Dendritic cell treated with granulocyte-macrophage colony-stimulating factor and Interleukin-4, amounts not matched to agents 40 ng/mL and 50 ng/mL, for 4 days (primary cell): ENCODE measurements around the gene HPD.
A peak's percentile ranks its signal among the peaks of the same experiment; 100 is the strongest.

ENCODE experiments used
- H3K27ac Mint-ChIP-seq: one replicate; pipeline ENCODE4 v1.8.0; 2022; ENCODE audit warnings: mild to moderate bottlenecking, mixed read lengths
- H3K27me3 Mint-ChIP-seq: one replicate; pipeline ENCODE4 v1.8.0; 2022; ENCODE audit warnings: mild to moderate bottlenecking, mixed read lengths
- H3K36me3 Mint-ChIP-seq: one replicate; pipeline ENCODE4 v1.8.0; 2022; ENCODE audit warnings: low read depth, mixed read lengths
- H3K4me1 Mint-ChIP-seq: one replicate; pipeline ENCODE4 v1.8.0; 2022; ENCODE audit warnings: low read depth, mixed read lengths
- H3K4me3 Mint-ChIP-seq: one replicate; pipeline ENCODE4 v1.8.0; 2022; ENCODE audit warnings: mild to moderate bottlenecking, moderate library complexity, mixed read lengths
- H3K9me3 Mint-ChIP-seq: one replicate; pipeline ENCODE4 v1.8.0; 2022; ENCODE audit warnings: mixed read lengths
- intact Hi-C: fragments of 100-400 bp; cut with micrococcal nuclease; formaldehyde crosslinking; loops from one replicate; pipeline ENCODE4 v1.15.0; 2022

The HPD gene

DNA sequence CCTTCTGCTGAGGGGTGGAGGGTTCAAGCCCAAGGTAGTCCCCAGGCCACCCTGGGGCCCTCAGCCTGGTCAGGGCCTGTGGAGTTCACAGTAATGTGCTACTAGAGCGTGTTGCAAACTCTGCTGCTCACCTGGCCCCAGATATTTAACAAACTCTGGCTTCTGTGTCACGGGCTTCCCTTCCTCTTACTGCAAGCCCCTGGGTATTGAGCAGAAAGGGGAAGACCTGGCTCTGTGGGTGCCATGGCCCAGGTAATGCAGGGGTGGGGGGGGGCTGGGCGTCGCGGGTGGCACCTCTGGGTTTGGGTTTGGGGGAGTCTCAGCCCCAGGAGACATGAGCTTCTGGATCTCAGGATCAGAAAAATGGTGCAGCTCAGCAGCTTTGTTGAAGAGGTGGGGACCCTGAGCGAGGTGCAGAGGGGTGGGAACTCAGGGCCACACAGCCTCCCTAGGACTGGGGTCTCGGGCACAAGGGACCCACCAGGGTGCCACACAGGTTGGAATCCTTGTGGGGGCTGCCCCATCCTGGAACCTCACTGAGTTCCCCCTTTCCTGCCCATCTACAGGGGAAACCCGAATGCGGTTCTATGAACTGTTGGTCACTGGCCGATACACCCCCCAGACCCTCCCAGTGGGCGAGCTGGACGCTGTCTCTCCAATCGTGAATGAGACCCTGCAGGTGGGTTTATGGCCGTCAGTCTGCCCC lies 50.9 kb downstream of the HPD start:
- intact Hi-C loops, result no loop called here
- no peak overlapping the region for H3K4me3 Mint-ChIP-seq
- peak overlapping the region; percentile 51 for H3K27ac Mint-ChIP-seq
- H3K27me3 Mint-ChIP-seq, result no peaks in the 10 kb centered on the region
- H3K4me1 Mint-ChIP-seq, result peaks cover 69% of the 10 kb centered on the region
- H3K9me3 Mint-ChIP-seq, result no peaks in the 10 kb centered on the region
- peaks cover 97% of the 10 kb centered on the region for H3K36me3 Mint-ChIP-seq

DNA sequence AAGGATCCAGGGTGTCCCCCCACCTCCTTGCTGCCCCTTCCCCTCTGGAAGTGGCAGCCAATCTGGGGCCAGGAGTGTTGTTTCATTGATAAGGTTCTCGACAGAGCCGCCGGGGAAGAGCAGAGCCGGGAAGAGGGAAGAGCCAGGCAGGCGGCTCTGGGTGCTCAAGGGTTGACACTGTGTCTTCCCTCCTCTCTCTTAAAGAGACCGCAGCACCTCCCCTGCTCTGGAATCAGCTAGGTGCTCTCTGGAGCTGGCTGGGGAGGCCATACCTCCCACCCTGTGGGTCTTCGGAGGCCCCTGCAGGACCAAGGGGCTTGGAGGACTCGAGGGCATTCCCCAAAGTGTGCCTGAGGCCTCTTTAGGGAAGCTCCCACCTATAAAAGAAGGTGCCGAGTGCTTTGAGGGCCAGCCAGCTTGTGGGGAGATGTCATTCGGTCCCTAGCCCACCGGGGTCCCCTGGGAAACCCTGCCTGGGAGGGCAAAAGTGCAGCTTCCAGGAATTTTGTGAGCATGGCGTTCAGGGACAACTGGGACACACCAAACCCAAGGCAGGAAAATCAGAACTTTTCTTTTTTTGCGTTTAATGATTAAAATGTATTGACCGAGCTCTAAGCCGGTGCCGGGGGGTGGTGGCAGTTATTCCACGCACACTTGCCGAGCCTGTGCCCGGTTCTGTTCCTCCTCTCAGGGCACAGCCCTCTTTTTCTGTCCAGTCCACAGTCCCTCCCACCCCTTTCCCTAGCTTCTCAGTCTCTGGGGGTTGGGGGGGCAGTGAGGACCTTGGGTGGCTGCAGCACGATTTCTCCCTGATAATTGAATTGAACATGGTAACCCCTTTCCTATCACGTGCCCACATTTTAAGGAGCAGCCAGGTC lies 51.9 kb downstream of the HPD start:
- intact Hi-C loops, result no loop called here
- H3K4me1 Mint-ChIP-seq, result peaks cover 61% of the 10 kb centered on the region

DNA sequence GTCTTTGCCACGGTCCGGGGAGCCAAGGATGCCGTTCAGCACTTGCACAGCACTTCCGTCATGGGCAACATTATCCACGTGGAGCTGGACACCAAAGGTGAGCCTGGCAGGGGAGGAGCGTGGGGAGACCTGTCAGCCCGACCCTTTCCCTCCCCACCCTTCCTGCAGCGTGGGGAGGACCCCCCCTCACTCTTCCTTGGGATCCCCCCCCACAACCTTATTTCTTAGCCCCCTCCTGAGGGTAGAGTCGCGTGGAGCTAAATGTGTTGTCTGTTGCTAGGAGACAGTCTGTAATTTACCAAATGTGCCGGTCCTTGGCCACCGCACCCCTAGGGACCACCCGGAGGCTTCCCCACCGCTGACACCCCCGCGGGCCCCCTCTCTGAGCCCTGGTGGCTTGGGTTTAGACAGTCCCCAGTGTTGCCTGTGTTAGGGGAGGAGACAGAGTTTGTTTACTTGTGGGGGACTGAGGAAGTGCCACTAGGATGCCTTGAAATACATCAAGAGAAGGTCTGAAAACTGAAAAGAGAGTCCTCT lies 52.6 kb downstream of the HPD start:
- peak overlapping the region; percentile 100 for H3K27ac Mint-ChIP-seq
- no peaks in the 10 kb centered on the region for H3K9me3 Mint-ChIP-seq
- H3K4me1 Mint-ChIP-seq, result peaks cover 54% of the 10 kb centered on the region
- H3K4me3 Mint-ChIP-seq, result peak overlapping the region; percentile 99
- intact Hi-C loops, result no loop called here
- no peaks in the 10 kb centered on the region for H3K27me3 Mint-ChIP-seq
- H3K36me3 Mint-ChIP-seq, result peaks cover 97% of the 10 kb centered on the region

More for the DNA sequence above, 51.9 kb downstream of the HPD start:
- H3K36me3 Mint-ChIP-seq, result peaks cover 97% of the 10 kb centered on the region
- no peaks in the 10 kb centered on the region for H3K9me3 Mint-ChIP-seq
- H3K27me3 Mint-ChIP-seq, result no peaks in the 10 kb centered on the region
- H3K27ac Mint-ChIP-seq, result peak overlapping the region; percentile 100
- H3K4me3 Mint-ChIP-seq, result peak overlapping the region; percentile 99

DNA sequence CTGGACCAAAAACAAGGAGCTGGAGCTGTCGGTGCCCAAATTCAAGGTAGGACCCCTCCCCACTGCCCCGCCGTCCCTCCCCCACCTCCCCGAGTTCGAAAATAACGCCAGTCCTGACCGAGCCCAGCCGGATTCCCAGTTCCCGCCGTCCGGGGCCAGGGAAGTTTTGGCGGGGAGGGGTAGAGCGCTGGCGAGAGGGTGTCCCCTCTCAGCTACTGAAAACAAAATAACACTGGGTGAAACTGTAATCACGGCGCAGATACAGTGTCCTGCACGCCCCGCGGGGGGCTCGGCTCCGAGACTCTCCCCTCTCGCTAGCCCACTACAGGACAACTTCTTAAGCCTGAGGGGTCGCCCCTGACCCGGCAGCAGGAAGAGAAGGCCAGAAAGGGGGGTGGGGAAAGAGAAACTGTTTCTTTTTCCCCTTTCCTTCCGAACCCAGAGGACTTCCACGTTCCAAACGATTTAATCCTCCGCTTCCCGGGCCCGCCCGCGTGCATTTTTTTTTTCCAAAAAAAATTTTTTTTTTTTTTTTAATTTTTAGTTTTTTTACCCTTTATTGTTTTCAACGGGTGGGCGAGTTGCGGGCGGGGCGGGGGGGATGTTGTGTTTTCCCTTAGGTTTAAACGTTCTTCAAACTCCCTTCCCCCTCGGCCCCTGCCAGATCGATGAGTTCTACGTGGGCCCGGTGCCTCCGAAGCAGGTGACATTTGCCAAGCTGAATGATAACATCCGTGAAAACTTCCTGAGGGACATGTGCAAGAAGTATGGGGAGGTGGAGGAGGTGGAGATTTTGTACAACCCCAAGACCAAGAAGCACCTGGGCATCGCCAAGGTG lies 53.3 kb downstream of the HPD start:
- Mint-ChIP-seq H3K9me3 (no peaks in the 10 kb centered on the region), H3K4me1 (peaks cover 47% of the 10 kb centered on the region), H3K4me3 (peak overlapping the region; percentile 99), H3K27ac (peak overlapping the region; percentile 100), H3K36me3 (peaks cover 95% of the 10 kb centered on the region), H3K27me3 (no peaks in the 10 kb centered on the region)
- intact Hi-C loops, result no loop called here

DNA sequence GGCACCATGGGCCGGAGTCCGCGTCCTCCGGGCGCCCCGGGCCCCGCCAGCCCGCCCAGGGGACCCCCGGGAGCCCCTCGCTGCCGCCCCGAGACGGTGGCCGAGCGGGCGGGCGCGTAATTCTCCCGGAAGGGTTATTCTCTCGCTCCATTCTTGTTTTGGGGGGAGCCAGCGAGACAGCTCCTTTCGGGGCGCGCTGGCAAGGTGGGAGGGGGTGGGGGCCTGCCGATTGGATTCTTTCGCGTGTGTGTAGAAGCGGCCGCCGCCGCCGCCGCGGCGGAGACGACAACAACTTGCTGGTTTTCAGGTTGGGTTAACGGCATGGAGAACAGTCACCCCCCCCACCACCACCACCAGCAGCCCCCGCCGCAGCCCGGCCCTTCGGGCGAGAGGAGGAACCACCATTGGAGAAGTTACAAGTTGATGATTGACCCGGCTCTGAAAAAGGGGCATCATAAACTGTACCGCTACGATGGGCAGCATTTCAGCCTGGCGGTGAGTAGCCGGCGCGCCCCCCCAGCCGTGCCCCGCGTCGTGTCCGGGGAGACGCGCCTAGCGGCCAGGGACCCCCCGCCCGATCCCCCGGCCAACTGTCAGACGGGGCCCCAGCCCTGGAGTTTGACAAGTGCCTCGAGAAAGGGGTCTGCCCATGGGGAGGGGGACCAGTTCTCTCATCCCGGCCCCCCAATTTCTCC lies 54.1 kb downstream of the HPD start:
- Mint-ChIP-seq H3K4me3 (peak overlapping the region; percentile 99), H3K27ac (peak overlapping the region; percentile 100), H3K4me1 (peaks cover 39% of the 10 kb centered on the region), H3K36me3 (peaks cover 92% of the 10 kb centered on the region), H3K27me3 (no peaks in the 10 kb centered on the region), H3K9me3 (no peaks in the 10 kb centered on the region)
- intact Hi-C loops, result no loop called here

DNA sequence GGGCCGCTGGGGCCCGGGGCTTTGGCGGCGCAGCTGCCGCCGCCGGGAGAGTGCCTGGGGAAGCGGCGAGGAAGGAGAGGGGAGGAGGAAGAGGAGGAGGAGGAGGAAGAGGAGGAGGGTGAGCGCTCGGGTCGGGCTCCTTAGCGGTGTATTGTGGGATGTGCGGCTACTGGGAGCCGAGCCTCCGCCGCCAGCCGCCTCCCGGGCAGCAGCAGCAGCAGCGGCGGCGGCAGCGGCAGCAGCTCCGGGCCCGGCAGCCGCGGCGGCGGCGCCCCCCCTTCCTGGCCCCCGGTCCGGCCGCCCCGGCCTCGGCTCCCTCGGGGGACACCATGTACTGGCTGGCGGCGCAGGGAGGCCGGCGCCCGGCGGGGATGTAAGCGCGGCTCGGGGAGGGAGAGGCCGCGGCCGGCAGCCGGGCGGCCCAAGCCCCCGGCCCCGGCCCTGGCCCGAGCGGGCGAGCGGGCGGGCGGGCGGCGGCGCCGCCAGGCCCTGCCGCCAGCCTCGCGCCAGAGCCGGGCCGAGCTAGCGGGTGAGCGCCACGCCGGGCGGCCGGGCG lies 54.7 kb downstream of the HPD start, which contains the start of gene SETD1B:
TSS of gene SETD1B (plus strand) at position 149 of the 556 bp plus-strand sequence. CDS start 729 bp downstream, outside the sequence.
- Mint-ChIP-seq H3K9me3 (no peaks in the 10 kb centered on the region), H3K27me3 (no peaks in the 10 kb centered on the region), H3K36me3 (peaks cover 91% of the 10 kb centered on the region), H3K4me1 (peaks cover 39% of the 10 kb centered on the region), H3K27ac (peak within 1 kb of the TSS; percentile 100), H3K4me3 (peak within 1 kb of the TSS; percentile 100)
- intact Hi-C loops, result no loop called here

DNA sequence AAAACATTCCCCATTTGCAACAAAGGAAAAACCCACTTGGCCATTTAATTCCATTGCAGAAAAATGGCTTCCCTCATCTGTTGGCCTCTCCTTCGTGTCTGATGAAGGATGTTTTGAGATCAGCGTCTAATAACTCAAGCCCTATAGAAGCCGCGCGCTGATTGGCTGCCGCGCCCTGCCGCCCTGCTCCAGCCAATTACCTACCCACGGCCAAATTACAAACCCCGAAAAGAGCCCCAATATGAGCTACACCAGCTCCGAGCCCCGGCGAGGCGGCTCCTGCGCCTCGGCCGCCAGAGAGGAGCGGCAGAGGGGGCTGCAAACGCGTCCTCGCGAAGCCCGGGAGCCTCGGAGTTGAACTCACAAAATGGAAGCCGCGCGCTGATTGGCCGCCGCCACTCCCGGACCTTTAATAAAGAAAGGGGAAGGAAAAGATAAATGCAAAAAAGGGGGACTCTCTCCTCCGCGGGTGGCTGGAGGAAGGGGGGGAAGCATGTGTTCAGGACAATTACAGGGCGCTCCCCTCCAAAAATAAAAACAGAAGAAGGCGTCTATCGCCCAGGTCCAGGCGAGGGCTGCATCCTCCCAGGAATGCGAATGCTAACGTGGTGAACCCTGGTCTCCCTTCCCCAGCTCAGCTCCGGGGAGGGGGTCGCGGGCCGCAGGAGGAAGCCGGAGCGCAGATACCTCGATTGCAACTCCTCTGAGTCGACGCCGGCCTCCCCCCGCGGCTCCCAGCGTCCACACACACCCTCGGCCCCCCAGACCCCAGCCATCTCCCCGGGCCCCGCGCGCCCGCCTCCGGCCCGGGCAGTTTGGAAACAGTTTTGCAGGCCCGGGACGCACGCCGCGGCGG lies 55.6 kb downstream of the HPD start:
- H3K9me3 Mint-ChIP-seq, result no peaks in the 10 kb centered on the region
- peak overlapping the region; percentile 100 for H3K27ac Mint-ChIP-seq
- H3K27me3 Mint-ChIP-seq, result no peaks in the 10 kb centered on the region
- H3K36me3 Mint-ChIP-seq, result peaks cover 91% of the 10 kb centered on the region
- H3K4me3 Mint-ChIP-seq, result peak overlapping the region; percentile 100
- peaks cover 39% of the 10 kb centered on the region for H3K4me1 Mint-ChIP-seq
- intact Hi-C loops, result no loop called here

DNA sequence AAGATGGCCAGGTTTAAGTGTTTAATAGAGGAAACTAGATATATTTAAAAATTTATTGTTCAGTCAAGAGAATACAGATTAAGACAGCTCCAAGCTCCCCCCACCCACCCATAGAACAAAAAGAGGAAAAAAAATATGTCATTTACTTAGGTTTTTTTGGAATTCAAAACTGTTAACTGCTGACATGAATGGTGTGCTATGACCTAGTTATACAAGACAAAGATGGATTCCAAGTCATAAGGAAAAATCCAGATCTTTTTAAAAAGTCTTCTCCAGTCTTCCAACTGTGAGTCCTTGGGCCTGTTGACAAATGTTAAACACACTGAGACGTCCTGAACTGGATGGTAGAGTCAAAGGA lies 56.2 kb downstream of the HPD start:
- H3K4me1 Mint-ChIP-seq, result peaks cover 39% of the 10 kb centered on the region
- peak overlapping the region; percentile 100 for H3K4me3 Mint-ChIP-seq
- intact Hi-C loops, result no loop called here
- peak overlapping the region; percentile 100 for H3K27ac Mint-ChIP-seq
- H3K27me3 Mint-ChIP-seq, result no peaks in the 10 kb centered on the region
- H3K36me3 Mint-ChIP-seq, result peaks cover 91% of the 10 kb centered on the region
- no peaks in the 10 kb centered on the region for H3K9me3 Mint-ChIP-seq

DNA sequence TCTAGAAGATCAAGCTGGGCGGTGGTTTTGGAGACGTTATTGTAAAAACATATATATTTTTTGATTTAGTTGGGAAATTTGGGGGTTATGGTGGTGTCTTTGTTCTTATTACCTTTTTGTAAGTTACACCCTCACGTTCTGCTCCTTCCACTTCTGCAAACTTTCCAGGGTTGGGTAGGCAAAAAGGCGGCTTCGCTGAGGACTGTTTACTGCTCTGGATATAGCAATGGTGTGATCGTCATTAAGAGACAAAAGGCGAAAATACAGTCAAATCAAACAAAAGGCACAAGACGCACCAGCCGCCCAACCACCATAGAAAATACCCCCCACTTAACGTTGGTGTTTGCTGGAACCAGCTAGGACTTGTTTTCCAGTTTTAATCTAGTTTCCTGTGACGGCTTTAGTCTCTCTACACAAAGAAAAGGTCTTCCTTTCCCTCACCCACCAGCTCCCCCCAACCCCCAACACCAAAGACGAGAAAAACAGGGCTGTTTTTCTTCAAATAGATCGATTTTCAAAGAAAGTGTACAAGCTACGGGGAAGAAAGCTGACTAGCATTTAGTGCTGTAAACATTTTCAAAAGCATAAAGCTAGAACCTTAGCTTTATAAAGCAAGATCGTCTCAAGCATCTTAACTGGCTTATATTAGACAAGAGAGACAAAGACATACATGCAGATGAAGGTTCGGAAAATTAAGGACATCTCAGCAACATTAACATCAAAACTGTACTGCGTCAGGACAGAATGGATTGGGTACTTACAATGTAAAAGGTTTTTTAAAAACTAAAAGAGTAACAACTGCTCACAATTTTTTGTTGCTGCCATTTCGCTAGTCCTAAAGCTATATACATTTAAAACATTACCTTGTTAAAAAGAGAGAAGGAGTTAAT lies 56.8 kb downstream of the HPD start:
- Mint-ChIP-seq H3K27me3 (no peaks in the 10 kb centered on the region), H3K36me3 (peaks cover 91% of the 10 kb centered on the region), H3K4me1 (peaks cover 39% of the 10 kb centered on the region), H3K4me3 (peak overlapping the region; percentile 100), H3K27ac (peak overlapping the region; percentile 100), H3K9me3 (no peaks in the 10 kb centered on the region)
- intact Hi-C loops, result no loop called here

DNA sequence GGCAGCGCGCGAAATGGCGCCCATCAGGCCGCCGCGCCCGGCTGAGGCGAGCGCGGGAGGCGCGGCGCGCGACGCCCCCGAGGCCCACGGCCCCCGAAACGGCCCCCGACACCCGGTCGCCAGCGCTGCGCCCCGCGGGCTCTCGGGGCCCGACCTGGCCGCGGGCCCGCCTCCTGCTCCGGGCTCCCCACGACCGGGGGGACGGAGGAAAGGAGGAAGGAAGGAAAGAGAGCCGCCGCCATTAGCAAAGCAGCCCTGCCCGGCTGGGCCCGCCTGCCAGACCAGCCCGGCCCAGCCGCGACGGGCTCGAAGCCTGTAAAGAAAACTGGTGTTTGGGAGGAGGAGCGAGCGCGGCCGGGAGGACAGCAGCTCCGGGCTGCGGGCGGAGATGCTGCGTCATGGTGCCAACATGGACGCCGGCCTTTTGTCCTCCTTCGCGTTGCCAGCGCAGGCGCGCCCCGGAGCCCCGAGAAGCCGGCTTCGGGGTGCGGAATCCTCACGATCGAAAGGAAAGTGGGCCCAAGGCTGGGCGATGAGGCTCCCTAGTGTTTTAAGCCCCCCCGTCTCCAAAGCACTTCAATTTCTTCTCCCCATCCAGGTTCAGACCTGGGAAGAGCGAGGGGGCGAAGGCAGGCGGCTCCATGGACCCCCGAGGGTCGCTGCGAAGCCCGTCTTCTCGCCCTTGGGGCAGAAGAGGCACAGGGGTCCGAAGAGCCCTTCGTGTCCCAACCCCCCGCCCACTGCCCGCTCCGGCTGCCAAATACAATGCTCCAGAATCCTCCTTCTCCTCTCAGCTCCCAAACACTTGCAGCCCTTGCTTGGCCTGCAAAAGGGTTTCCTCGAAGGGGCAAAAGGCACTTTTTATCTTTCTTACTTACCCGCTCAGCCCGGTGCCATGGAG lies 57.7 kb downstream of the HPD start:
- Mint-ChIP-seq H3K9me3 (no peaks in the 10 kb centered on the region), H3K4me3 (peak overlapping the region; percentile 100), H3K4me1 (peaks cover 34% of the 10 kb centered on the region), H3K27ac (peak overlapping the region; percentile 100), H3K27me3 (no peaks in the 10 kb centered on the region), H3K36me3 (peaks cover 91% of the 10 kb centered on the region)
- intact Hi-C loops, result no loop called here
